Posterior cingulate gyrus (tissue), 11 donors: Measurements from ENCODE around the gene SECTM1.
A peak's percentile ranks its signal among the peaks of the same experiment; 100 is the strongest.

ENCODE experiments used
- DNase-seq, 10 donors: peaks; one replicate each; pipeline versions ENCODE4 v3.0.0 to v3.0.0-alpha.2; 2020 to 2021; ENCODE audit warnings: mixed read lengths in 3 of 10
- intact Hi-C: fragments of 100-400 bp; cut with DNase I; formaldehyde crosslinking; loops from one replicate; pipeline ENCODE4 v1.15.1; 2023

SECTM1 gene

DNA sequence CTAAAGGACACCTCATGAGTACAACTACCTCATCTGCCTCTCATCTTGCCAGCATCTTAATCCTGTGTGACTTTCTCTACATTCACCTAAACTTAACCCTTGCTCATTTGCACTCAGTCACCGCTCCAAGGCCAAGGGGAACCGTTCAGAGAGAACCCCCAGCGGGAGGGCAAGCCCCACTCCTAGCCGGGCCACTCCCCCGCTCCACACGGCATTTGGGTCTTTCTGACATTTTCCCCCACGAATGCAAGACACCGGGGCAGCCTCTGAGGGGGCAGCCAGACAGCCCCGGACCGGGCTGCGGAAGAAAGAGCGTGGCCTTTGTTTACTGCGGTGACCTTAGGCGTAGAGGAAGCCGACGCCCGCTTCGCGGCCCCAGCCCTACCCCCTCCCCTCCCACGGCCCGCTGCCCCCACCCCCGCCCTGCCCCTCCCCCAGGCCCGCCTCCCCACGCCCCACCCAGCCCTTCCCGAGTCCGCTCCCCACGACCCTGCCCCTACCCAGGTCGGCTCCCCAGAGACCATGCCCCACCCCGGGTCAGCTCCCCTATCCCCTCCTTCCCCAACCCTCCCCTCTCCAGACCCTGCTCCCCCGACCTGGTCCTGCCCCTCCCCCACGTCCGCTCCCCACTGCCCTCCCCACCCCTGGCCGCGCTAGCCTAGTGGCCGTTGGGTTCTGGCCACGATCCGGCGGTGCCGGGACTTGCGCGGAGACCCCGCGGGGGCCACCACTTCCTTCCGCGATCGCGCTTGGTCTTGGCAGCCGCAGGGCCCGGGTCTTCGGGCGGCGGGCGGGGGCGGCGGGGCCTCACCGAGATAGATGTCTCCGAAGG, 60.9 kb downstream of the SECTM1 start:
- DNase-seq: peak in 4 of 10 donors; percentile 35 to 86 (median 62)

DNA sequence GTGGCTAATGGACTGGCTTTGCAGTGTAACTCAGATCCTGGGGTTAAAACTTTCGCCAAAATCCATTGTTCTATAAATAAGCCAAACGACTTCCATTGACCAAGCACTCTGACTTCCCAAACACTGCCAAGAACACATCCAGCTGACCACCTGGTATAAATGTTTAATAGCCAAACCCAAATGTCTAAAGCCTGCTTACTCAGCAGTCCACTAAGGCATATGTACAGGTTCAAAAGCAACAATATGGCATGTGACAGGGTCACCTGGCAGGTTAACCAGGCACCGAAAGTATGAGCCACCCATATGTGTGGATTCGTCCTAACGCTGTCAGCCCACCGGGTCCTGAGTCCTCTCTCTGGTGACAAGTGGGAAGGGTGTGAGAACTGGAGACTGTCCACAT, 62.2 kb downstream of the SECTM1 start:
- DNase-seq: peak in 1 of 10 donors; percentile 29

More for the DNA sequence above, 60.9 kb downstream of the SECTM1 start:
- intact Hi-C loops: loop anchor here (1.0 kb wide), 1 partner anchor 21 kb away; no protein-coding TSS in a partner anchor

More for the DNA sequence above, 62.2 kb downstream of the SECTM1 start:
- intact Hi-C loops: no loop called here
